ENCODE measurements around the gene SYNPO. TPM values are rescaled to one million over a fixed set of nuclear protein-coding genes. Genes with fewer than 3 reads are reported as not detected.

SYNPO gene
- total and polyA plus RNA-seq, 8 donors: 22.0 to 114 (median 27.7) TPM

DNA sequence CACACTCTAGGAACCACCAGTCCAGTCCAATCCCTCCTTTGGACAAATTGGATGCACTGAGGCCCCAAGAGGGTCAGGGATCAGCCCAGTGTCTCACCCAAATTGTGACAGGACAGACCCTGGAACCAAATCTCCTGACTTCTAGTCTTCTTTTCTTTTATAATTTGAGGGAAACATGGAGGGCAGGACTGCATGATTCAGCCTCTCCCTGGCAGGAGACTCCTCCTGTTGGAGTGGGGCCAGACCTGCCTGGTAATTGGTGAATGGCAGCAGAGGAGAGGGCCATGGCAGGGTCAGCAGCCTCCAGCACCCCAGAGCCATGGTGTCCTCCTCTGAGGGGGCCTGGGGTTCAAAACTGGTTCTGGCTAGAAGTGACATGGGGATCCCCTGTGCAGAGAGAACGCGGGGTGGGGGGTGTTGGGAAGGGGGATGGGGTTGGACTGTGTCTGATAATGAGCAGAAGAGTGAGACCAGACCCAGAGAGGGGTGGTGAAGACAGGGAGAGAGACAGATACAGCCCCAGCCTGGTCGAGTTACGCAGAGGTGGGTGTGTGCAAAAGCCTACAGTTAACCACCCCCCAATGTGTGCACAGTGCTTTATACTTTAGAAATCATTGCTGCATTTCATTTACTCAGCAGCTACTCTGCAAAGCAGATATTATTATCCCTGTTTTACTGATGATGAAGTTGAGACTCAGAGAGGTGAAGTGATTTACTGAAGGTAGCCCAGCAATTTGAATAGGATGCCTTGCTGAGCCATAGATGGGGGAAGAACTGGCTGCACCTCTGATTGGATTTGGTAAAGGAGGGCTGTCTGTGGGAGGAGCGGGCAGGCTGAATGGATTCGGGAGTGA is 3.8 kb upstream of the SYNPO start:
- Histone ChIP-seq H3K4me1 (peaks cover 37 to 76% of the 10 kb centered on the region in 2 donors), H3K27ac (peak overlapping the region; percentile 57 to 68), H3K27me3 (no peaks in the 10 kb centered on the region), H3K9me3 (no peaks in the 10 kb centered on the region), H3K4me3 (no peak overlapping the region), H3K36me3 (no peaks in the 10 kb centered on the region)
- intact Hi-C loops (cut with DNase I): no loop called here
- ATAC-seq (peak; percentile 54), DNase-seq (peak in 1 of 4 donors; percentile 77)
- TF ChIP-seq, protein P1, sequence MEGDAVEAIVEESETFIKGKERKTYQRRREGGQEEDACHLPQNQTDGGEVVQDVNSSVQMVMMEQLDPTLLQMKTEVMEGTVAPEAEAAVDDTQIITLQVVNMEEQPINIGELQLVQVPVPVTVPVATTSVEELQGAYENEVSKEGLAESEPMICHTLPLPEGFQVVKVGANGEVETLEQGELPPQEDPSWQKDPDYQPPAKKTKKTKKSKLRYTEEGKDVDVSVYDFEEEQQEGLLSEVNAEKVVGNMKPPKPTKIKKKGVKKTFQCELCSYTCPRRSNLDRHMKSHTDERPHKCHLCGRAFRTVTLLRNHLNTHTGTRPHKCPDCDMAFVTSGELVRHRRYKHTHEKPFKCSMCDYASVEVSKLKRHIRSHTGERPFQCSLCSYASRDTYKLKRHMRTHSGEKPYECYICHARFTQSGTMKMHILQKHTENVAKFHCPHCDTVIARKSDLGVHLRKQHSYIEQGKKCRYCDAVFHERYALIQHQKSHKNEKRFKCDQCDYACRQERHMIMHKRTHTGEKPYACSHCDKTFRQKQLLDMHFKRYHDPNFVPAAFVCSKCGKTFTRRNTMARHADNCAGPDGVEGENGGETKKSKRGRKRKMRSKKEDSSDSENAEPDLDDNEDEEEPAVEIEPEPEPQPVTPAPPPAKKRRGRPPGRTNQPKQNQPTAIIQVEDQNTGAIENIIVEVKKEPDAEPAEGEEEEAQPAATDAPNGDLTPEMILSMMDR (IDR thresholded peaks at IDR 0.05): no peak

DNA sequence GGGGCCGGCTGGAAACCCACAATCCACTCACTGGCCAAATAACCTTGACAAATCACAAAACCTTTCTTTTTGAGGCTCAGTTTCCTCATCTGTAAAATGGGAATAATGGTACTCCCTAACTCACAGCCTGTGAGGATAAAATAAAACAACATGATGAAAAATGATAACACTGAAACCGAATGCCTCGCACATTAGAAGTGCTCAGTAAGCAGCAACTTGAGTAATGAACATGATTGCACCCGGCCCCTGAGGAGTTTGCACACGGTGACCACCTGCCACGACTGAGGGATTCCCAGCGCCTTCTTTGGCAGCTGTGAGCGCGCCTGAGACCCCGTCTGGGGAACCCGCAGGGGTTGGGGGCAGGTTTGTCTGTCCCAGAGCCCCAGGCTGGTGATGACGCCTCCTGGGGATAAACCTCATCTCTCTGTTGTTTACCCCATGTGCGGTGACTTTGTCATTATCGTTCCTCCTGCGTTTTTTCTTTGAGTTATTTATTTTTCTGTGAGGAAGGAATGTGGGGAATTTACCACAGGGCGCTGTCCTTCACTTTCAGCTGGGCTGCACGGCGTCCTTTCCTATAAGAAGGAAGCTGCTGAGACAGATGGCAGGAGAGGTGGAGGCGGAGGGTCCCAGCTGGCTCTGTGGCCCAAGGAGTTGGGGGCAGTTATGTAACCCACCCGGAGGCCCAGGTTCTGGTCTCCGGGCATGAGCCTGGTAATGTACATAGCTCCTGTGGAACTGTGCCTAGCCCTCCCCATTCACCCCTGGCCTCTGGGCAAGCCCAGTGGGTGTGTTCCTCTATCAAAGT is 3.0 kb upstream of the SYNPO start:
- intact Hi-C loops (cut with DNase I): no loop called here
- Histone ChIP-seq H3K36me3 (no peaks in the 10 kb centered on the region), H3K9me3 (no peaks in the 10 kb centered on the region), H3K27me3 (no peaks in the 10 kb centered on the region), H3K4me1 (peaks cover 44 to 76% of the 10 kb centered on the region in 2 donors), H3K27ac (peak overlapping the region; percentile 57 to 68), H3K4me3 (no peak overlapping the region)
- TF ChIP-seq, protein P1 (IDR thresholded peaks at IDR 0.05): no peak
- peak; percentile 36 for ATAC-seq
- peak in 1 of 4 donors; percentile 60 for DNase-seq

DNA sequence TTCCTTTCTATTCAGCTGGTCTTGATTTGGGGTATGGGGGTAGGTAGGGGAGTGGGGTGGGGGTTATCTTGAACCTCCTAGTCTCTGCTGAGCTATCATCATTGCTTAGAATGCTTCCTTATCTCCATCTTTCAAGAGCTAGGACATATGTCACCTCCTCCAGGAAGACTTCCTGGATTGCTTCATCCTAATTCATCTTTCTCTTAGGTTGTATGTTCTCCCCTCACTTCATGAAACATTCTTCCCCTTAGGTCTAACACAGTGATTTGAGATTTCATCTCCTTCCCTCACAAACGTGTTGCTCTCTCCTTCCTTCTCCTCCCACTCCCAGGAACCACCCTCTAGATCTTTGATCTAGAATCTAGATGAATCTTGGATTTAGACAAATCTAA is 2.4 kb upstream of the SYNPO start:
- H3K27me3 ChIP-seq: no peaks in the 10 kb centered on the region
- H3K4me3 ChIP-seq: no peak overlapping the region
- TF ChIP-seq, protein P1 (IDR thresholded peaks at IDR 0.05): no peak
- H3K27ac ChIP-seq: peak overlapping the region; percentile 57 to 68
- no peaks in the 10 kb centered on the region for H3K9me3 ChIP-seq
- no peak for DNase-seq
- peaks cover 49 to 80% of the 10 kb centered on the region in 2 donors for H3K4me1 ChIP-seq
- intact Hi-C loops (cut with DNase I): no loop called here
- ATAC-seq: no peak
- no peaks in the 10 kb centered on the region for H3K36me3 ChIP-seq

DNA sequence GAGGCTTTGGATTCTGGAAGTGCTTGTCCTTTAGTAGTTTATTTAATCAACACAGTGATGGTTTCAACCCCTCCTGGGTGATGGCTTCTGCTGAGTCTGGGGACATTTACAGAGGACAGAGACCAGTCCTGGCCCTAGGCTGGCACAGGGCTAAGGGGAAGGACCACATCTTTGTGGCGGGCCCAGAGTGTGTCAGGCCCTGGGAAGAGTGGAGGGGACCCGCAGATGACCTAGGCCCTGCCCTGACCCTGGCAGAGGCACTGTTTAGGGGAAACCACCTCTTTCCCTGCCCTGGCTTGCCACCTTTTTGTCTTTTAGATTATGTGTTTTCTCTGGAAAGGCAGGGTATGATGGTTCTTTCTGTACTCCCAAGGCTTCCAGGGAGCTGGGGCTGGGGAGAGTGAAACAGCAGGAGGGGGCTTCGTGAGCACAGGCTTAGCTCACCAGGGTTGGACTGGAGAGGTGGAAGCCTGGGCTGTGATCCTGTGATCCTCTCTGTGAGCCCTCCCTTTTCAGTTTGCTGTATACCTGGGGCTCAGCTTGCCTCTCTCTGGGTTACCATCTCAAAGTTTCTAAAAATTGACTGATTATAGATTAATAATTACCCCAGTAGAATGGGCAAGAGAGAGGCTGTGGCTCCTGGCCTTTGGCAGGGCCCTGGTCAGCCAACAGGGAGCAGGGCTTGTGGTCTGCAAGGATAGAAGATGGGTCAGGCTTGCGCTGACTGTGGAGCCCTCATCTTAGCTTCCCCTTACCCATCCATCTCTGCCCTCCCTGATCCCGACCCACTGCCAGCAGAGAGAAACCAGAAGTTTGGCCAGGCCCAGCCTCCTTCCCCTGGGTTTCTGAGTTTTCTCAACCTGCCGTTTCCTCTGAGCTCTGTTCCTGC is 1.7 kb upstream of the SYNPO start:
- peak overlapping the region; percentile 57 to 68 for H3K27ac ChIP-seq
- H3K4me3 ChIP-seq: no peak overlapping the region
- peaks cover 56 to 87% of the 10 kb centered on the region in 2 donors for H3K4me1 ChIP-seq
- TF ChIP-seq, protein P1 (IDR thresholded peaks at IDR 0.05): no peak
- intact Hi-C loops (cut with DNase I): no loop called here
- no peaks in the 10 kb centered on the region for H3K36me3 ChIP-seq
- no peaks in the 10 kb centered on the region for H3K9me3 ChIP-seq
- ATAC-seq (no peak), DNase-seq (no peak)
- H3K27me3 ChIP-seq: no peaks in the 10 kb centered on the region

Measured in left lung (tissue), 10 donors.